ENCODE measurements around the gene TMEM92.
"Not testable (repeated sequence)": the region's sequence is repeated elsewhere in the genome, so short reads cannot be mapped to it uniquely, and the experiment has no call there.

The TMEM92 gene

GRCh38 chr17:50303051-50303450, 28.8 kb downstream of the TMEM92 start:
- no peak for DNase-seq

- no peak for DNase-seq
Observed at GRCh38 chr17:50303596-50303995, 29.3 kb downstream of the TMEM92 start.

- DNase-seq = no peak
Observed at GRCh38 chr17:50304781-50305404, 30.6 kb downstream of the TMEM92 start.

GRCh38 chr17:50307654-50308053, 33.4 kb downstream of the TMEM92 start:
- no peak for DNase-seq

- DNase-seq = no peak
Observed at GRCh38 chr17:50308666-50309065, 34.4 kb downstream of the TMEM92 start.

- DNase-seq = no peak
Observed at GRCh38 chr17:50310455-50311111, 36.3 kb downstream of the TMEM92 start.

- DNase-seq = no peak
Observed at GRCh38 chr17:50311112-50311460, 36.8 kb downstream of the TMEM92 start.

GRCh38 chr17:50311483-50311882, 37.2 kb downstream of the TMEM92 start:
- no peak for DNase-seq

- DNase-seq = no peak
Observed at GRCh38 chr17:50312308-50312707, 38.0 kb downstream of the TMEM92 start.

GRCh38 chr17:50314456-50315011, 40.3 kb downstream of the TMEM92 start:
- no peak for DNase-seq

GRCh38 chr17:50316016-50316587, 41.8 kb downstream of the TMEM92 start:
- no peak for DNase-seq

GRCh38 chr17:50316660-50317059, 42.4 kb downstream of the TMEM92 start:
- DNase-seq = not testable (repeated sequence)

- no peak for DNase-seq
Observed at GRCh38 chr17:50317121-50317520, 42.9 kb downstream of the TMEM92 start.

- DNase-seq = no peak
Observed at GRCh38 chr17:50318501-50319285, 44.4 kb downstream of the TMEM92 start.

GRCh38 chr17:50319306-50320004, 45.2 kb downstream of the TMEM92 start:
- DNase-seq = no peak

GRCh38 chr17:50322271-50322670, 48.0 kb downstream of the TMEM92 start:
- DNase-seq = no peak

GRCh38 chr17:50323060-50323459, 48.8 kb downstream of the TMEM92 start:
- no peak for DNase-seq

- no peak for DNase-seq
Observed at GRCh38 chr17:50325906-50326305, 51.6 kb downstream of the TMEM92 start.

- no peak for DNase-seq
Observed at GRCh38 chr17:50326831-50327364, 52.6 kb downstream of the TMEM92 start.

GRCh38 chr17:50328363-50329325, 54.4 kb downstream of the TMEM92 start:
- no peak for DNase-seq

GRCh38 chr17:50329716-50330115, 55.5 kb downstream of the TMEM92 start:
- DNase-seq = no peak

All from NCI-H774 (cell line).